HG03196 (cell line): ENCODE data around the gene ATP5PB.

Experiments
- ATAC-seq: cut with Tn5 transposase; IDR thresholded peaks from one replicate; pipeline ENCODE4 v1.9.1; 2021; ENCODE audit not compliant: unreplicated experiment

ATP5PB gene

GRCh38 chr1:111505641-111506119 lies 56.4 kb downstream of the ATP5PB start:
- ATAC-seq, result peak; percentile 56

- ATAC-seq, result no peak
Measured at GRCh38 chr1:111506561-111506960, 57.3 kb downstream of the ATP5PB start.

- peak; percentile 54 for ATAC-seq
Measured at GRCh38 chr1:111507411-111508201, 58.3 kb downstream of the ATP5PB start.

- ATAC-seq, result no peak
Measured at GRCh38 chr1:111509997-111510375, 60.7 kb downstream of the ATP5PB start.

- no peak for ATAC-seq
Measured at GRCh38 chr1:111511370-111511769, 62.1 kb downstream of the ATP5PB start.
